A549 (cell line): ENCODE results near the gene IMPDH2.
A peak's percentile ranks its signal among the peaks of the same experiment; 100 is the strongest.

Experiments
- BCL3 ChIP-seq: fragments of >200 bp; sonication (Bioruptor Twin); formaldehyde crosslinking; IDR thresholded peaks from 3 replicates; pipeline ENCODE4 v1.6.1; 2016
- CEBPB ChIP-seq, 2 experiments: fragments of >200 bp in 1 of 2; sonication (Bioruptor Twin) in 1 of 2; formaldehyde crosslinking in 1 of 2; IDR thresholded peaks; 2 replicates each; pipeline ENCODE4 v1.6.1; 2012 to 2016
- CTCF ChIP-seq: fragments of >200 bp; sonication (Bioruptor Twin); formaldehyde crosslinking; IDR thresholded peaks from 3 replicates; pipeline ENCODE4 v1.5.1; 2016
- JUN ChIP-seq, 2 experiments: fragments of >200 bp; sonication (Bioruptor Twin); formaldehyde crosslinking; IDR thresholded peaks; 2 replicates in 1 of 2; 3 replicates in 1 of 2; pipeline ENCODE4 v1.6.1; 2016 to 2017
- MAX ChIP-seq: IDR thresholded peaks from 2 replicates; pipeline ENCODE4 v1.6.1; 2012
- MAZ ChIP-seq: fragments of 150-350 bp; IDR thresholded peaks from 2 replicates; pipeline ENCODE4 v1.6.1; 2014; ENCODE audit warnings: antibody characterized with exemption, low read depth, low read length, borderline replicate concordance
- POLR2A ChIP-seq: IDR thresholded peaks from 2 replicates; pipeline ENCODE4 v1.6.1; 2012; ENCODE audit warnings: mild to moderate bottlenecking, low read length
- USF2 ChIP-seq: fragments of 450-650 bp; IDR thresholded peaks from 2 replicates; pipeline ENCODE4 v1.6.1; 2014; ENCODE audit warnings: antibody characterized with exemption

- no peak for TF ChIP-seq CTCF
- no peak for TF ChIP-seq MAZ
- TF ChIP-seq CEBPB (IDR thresholded peaks at IDR 0.05): 0 out of 4 replicates have a peak, but pooled peaks of 1 of the 2 experiments have one; percentile 37
- no peak for TF ChIP-seq BCL3
- no peak for TF ChIP-seq MAX
- TF ChIP-seq USF2: no peak
- TF ChIP-seq POLR2A: peak; percentile 18; the same call in 1 of the 2 replicates
- TF ChIP-seq JUN (IDR thresholded peaks at IDR 0.05): no peak; a peak in 1 of 5 replicates
Measured at GRCh38 chr3:49025005-49025792, 4.0 kb downstream of the IMPDH2 start.
